H1 (cell line): ENCODE measurements around the gene CLEC16A. TPM values are rescaled to one million over a fixed set of nuclear protein-coding genes. Genes with fewer than 3 reads are reported as not detected.
A peak's percentile ranks its signal among the peaks of the same experiment; 100 is the strongest.

Source experiments
- CTCF ChIA-PET: fragments of 300-600 bp; sonication (Branson Sonifier 250); formaldehyde crosslinking; loops from one replicate; lab custom pipeline; 2021; ENCODE audit not compliant: partially characterized antibody; lab: Charles Lee
- POLR2A ChIA-PET: fragments of 300-600 bp; sonication (Branson Sonifier 250); formaldehyde crosslinking; loops from one replicate; lab custom pipeline; 2021; ENCODE audit warnings: inconsistent platforms; ENCODE audit not compliant: partially characterized antibody; lab: Charles Lee
- DNase-seq, 2 experiments: peaks; one replicate each; pipeline versions ENCODE4 v3.0.0 to v3.0.0-alpha.2; 2010 to 2022; ENCODE audit warnings: low spot score in 2 of 2, low read depth in 1 of 2, mixed read lengths in 1 of 2
- FAIRE-seq: peaks from 2 replicates; lab custom pipeline; 2011; peaks lifted over from hg19 to GRCh38; lab: Jason Lieb, UNC
- H2AFZ ChIP-seq: 2 replicates; pipeline ENCODE4 v1.8.1; 2012; ENCODE audit warnings: low read length, inconsistent platforms
- H2AK5ac ChIP-seq: 2 replicates; pipeline ENCODE4 v1.6.1; 2013; ENCODE audit warnings: low read depth, low read length
- H2BK120ac ChIP-seq: replicated peaks from 2 replicates; pipeline ENCODE3; 2013; ENCODE audit warnings: low read depth, low read length, inconsistent platforms
- H2BK12ac ChIP-seq: 2 replicates; pipeline ENCODE4 v1.6.1; 2013; ENCODE audit warnings: low read depth, low read length
- H2BK15ac ChIP-seq: 2 replicates; pipeline ENCODE4 v1.6.1; 2013; ENCODE audit warnings: low read length
- H2BK20ac ChIP-seq: 2 replicates; pipeline ENCODE4 v1.6.1; 2013; ENCODE audit warnings: low read length
- H2BK5ac ChIP-seq: 2 replicates; pipeline ENCODE4 v1.6.1; 2013; ENCODE audit warnings: low read depth, low read length
- H3K14ac ChIP-seq: 2 replicates; pipeline ENCODE4 v1.6.1; 2013; ENCODE audit warnings: inconsistent platforms; ENCODE audit not compliant: insufficient read length
- H3K18ac ChIP-seq: 2 replicates; pipeline ENCODE4 v1.6.1; 2013; ENCODE audit warnings: low read length; ENCODE audit errors: extremely low read depth
- H3K23ac ChIP-seq: 2 replicates; pipeline ENCODE4 v1.6.1; 2013; ENCODE audit warnings: inconsistent platforms; ENCODE audit not compliant: insufficient read length
- H3K23me2 ChIP-seq: 2 replicates; pipeline ENCODE4 v1.6.1; 2013; ENCODE audit warnings: low read depth, low read length
- H3K27ac ChIP-seq: 2 replicates; pipeline ENCODE4 v1.6.1; 2011; ENCODE audit warnings: low read depth, low read length, inconsistent platforms
- H3K27me3 ChIP-seq, 4 experiments: replicated peaks in 1 of 4; 1 replicate in 1 of 4; 2 replicates in 3 of 4; pipeline versions ENCODE4 v1.6.1 to v1.8.1; 2011 to 2013; ENCODE audit warnings: low read length in 3 of 4, mild to moderate bottlenecking in 3 of 4, inconsistent platforms in 2 of 4, mixed read lengths in 2 of 4, moderate library complexity in 1 of 4; ENCODE audit not compliant: control insufficient read depth in 3 of 4, insufficient read depth in 3 of 4; ENCODE audit errors: extremely low read depth in 1 of 4
- H3K36me3 ChIP-seq, 4 experiments: 2 replicates each; pipeline versions ENCODE4 v1.6.1 to v1.8.1; 2011 to 2013; ENCODE audit warnings: mild to moderate bottlenecking in 4 of 4, low read length in 3 of 4, moderate library complexity in 2 of 4, control low read depth in 1 of 4, inconsistent platforms in 1 of 4; ENCODE audit not compliant: insufficient read depth in 4 of 4, control insufficient read depth in 2 of 4
- H3K4ac ChIP-seq: replicated peaks from 2 replicates; pipeline ENCODE3; 2013; ENCODE audit warnings: low read length, low read depth, mixed read lengths, inconsistent platforms; ENCODE audit not compliant: insufficient read length
- H3K4me1 ChIP-seq, 4 experiments: replicated peaks in 1 of 4; 1 replicate in 1 of 4; 2 replicates in 3 of 4; pipeline versions ENCODE4 v1.6.1 to v1.8.1; 2011 to 2013; ENCODE audit warnings: low read length in 3 of 4, inconsistent platforms in 2 of 4, mixed read lengths in 1 of 4; ENCODE audit not compliant: insufficient read depth in 4 of 4, control insufficient read depth in 3 of 4
- H3K4me2 ChIP-seq, 2 experiments: 2 replicates each; pipeline versions ENCODE4 v1.6.1 to v1.8.1; 2011 to 2013; ENCODE audit warnings: low read depth in 2 of 2, low read length in 2 of 2, control low read depth in 1 of 2, inconsistent platforms in 1 of 2, mild to moderate bottlenecking in 1 of 2; ENCODE audit not compliant: insufficient read depth in 1 of 2
- H3K4me3 ChIP-seq, 4 experiments: fragments of 200-600, 300-600 bp in 1 of 4; sonication (generic), shearing (Covaris generic), sonication (Bioruptor Twin) in 1 of 4; 2 replicates each; pipeline versions ENCODE4 v1.5.1 to v1.8.1; 2011 to 2016; ENCODE audit warnings: low read length in 4 of 4, low read depth in 3 of 4, control low read depth in 2 of 4, inconsistent platforms in 2 of 4, mild to moderate bottlenecking in 2 of 4, mixed read lengths in 1 of 4, moderate library complexity in 1 of 4; ENCODE audit not compliant: insufficient read depth in 2 of 4; ENCODE audit errors: extremely low read depth in 1 of 4
- H3K56ac ChIP-seq: replicated peaks from 2 replicates; pipeline ENCODE3; 2013; ENCODE audit warnings: low read depth, mild to moderate bottlenecking, mixed read lengths, low read length, inconsistent platforms; ENCODE audit not compliant: insufficient read length
- H3K79me1 ChIP-seq: 2 replicates; pipeline ENCODE4 v1.6.1; 2013; ENCODE audit warnings: low read depth, low read length, control low read depth
- H3K79me2 ChIP-seq, 2 experiments: 2 replicates each; pipeline versions ENCODE4 v1.6.1 to v1.8.1; 2012 to 2013; ENCODE audit warnings: low read length in 2 of 2, mild to moderate bottlenecking in 2 of 2, inconsistent platforms in 1 of 2; ENCODE audit not compliant: insufficient read depth in 2 of 2, control insufficient read depth in 1 of 2
- H3K9ac ChIP-seq, 4 experiments: replicated peaks in 1 of 4; 1 replicate in 1 of 4; 2 replicates in 3 of 4; pipeline versions ENCODE4 v1.6.1 to v1.8.1; 2011 to 2013; ENCODE audit warnings: low read depth in 3 of 4, low read length in 3 of 4, control low read depth in 2 of 4, mild to moderate bottlenecking in 2 of 4, moderate library complexity in 2 of 4, inconsistent platforms in 1 of 4; ENCODE audit errors: extremely low read depth in 1 of 4
- H3K9me3 ChIP-seq, 2 experiments: 2 replicates each; pipeline versions ENCODE4 v1.6.1 to v1.8.1; 2012 to 2013; ENCODE audit warnings: mild to moderate bottlenecking in 2 of 2, moderate library complexity in 2 of 2, control low read depth in 1 of 2, inconsistent platforms in 1 of 2, low read depth in 1 of 2, low read length in 1 of 2, mixed read lengths in 1 of 2; ENCODE audit not compliant: insufficient read depth in 2 of 2
- H4K20me1 ChIP-seq, 2 experiments: replicated peaks in 1 of 2; 2 replicates each; pipeline versions ENCODE3 to v1.8.1; 2011 to 2013; ENCODE audit warnings: inconsistent platforms in 2 of 2, low read length in 2 of 2, mild to moderate bottlenecking in 1 of 2; ENCODE audit not compliant: insufficient read depth in 2 of 2, control insufficient read depth in 1 of 2
- H4K5ac ChIP-seq: 2 replicates; pipeline ENCODE4 v1.6.1; 2013; ENCODE audit warnings: low read length, low read depth, mixed read lengths, inconsistent platforms; ENCODE audit not compliant: insufficient read length
- H4K8ac ChIP-seq: 2 replicates; pipeline ENCODE4 v1.8.0; 2013; ENCODE audit warnings: mild to moderate bottlenecking, moderate library complexity, low read length, inconsistent platforms; ENCODE audit not compliant: insufficient read depth; ENCODE audit errors: extremely low read depth
- H4K91ac ChIP-seq: replicated peaks from 2 replicates; pipeline ENCODE3; 2013; ENCODE audit warnings: low read length, mixed read lengths, inconsistent platforms; ENCODE audit not compliant: insufficient read length
- E2F6 ChIP-seq: IDR thresholded peaks from 2 replicates; pipeline ENCODE4 v1.6.1; 2012; ENCODE audit warnings: inconsistent platforms
- EP300 ChIP-seq, 2 experiments: IDR thresholded peaks; 1 replicate in 1 of 2; 2 replicates in 1 of 2; pipeline ENCODE4 v1.6.1; 2011 to 2012; ENCODE audit warnings: low read depth in 2 of 2, low read length in 2 of 2, mild to moderate bottlenecking in 2 of 2, borderline replicate concordance in 1 of 2, inconsistent platforms in 1 of 2, moderate library complexity in 1 of 2
- GABPA ChIP-seq: IDR thresholded peaks from 2 replicates; pipeline ENCODE4 v1.6.1; 2011; ENCODE audit warnings: mild to moderate bottlenecking, low read length, moderate library complexity, borderline replicate concordance; ENCODE audit not compliant: insufficient read depth
- KDM4A ChIP-seq: IDR thresholded peaks from one replicate; pipeline ENCODE4 v1.7.1; 2012; ENCODE audit warnings: low read depth, mild to moderate bottlenecking, moderate library complexity, low read length, inconsistent platforms; ENCODE audit not compliant: severe bottlenecking
- KDM5A ChIP-seq: fragments of 200-600 bp; IDR thresholded peaks from 2 replicates; pipeline ENCODE4 v1.7.1; 2012; ENCODE audit warnings: mild to moderate bottlenecking, low read length, inconsistent platforms, mixed read lengths
- POLR2AphosphoS5 ChIP-seq: IDR thresholded peaks from 2 replicates; pipeline ENCODE4 v1.6.1; 2011; ENCODE audit warnings: low read depth, low read length
- RAD21 ChIP-seq, 2 experiments: IDR thresholded peaks in 1 of 2; conservative IDR thresholded peaks in 1 of 2; 2 replicates each; pipeline ENCODE4 v1.6.1; 2011; ENCODE audit warnings: low read depth in 2 of 2, low read length in 2 of 2, improper control_type of control experiment in 1 of 2, inconsistent platforms in 1 of 2, mild to moderate bottlenecking in 1 of 2, moderate library complexity in 1 of 2
- SUZ12 ChIP-seq: fragments of 200-600 bp; sonication (generic); IDR thresholded peaks from 2 replicates; pipeline ENCODE4 v1.6.1; 2012; ENCODE audit warnings: mild to moderate bottlenecking, inconsistent platforms, low read length, moderate library complexity, mixed read lengths
- YY1 ChIP-seq: IDR thresholded peaks from 2 replicates; pipeline ENCODE4 v1.6.1; 2011; ENCODE audit warnings: low read depth, mild to moderate bottlenecking, low read length
- WGBS, 2 experiments: shearing (Covaris generic) in 1 of 2; methylation state at CpG; one replicate each; pipeline versions ENCODE4 v1.1.6 to v1.1.7; 2013 to 2015; ENCODE audit warnings: low lambda C conversion rate in 2 of 2, mixed read lengths in 2 of 2, inconsistent platforms in 1 of 2, low coverage in 1 of 2, missing lambda C conversion rate in 1 of 2; ENCODE audit not compliant: insufficient replicate concordance in 2 of 2, insufficient coverage in 1 of 2, insufficient read length in 1 of 2; ENCODE audit errors: extremely low coverage in 1 of 2, missing lambda C conversion rate in 1 of 2; 5-methylcytosine and 5-hydroxymethylcytosine counted together
- polyA plus RNA-seq, 7 experiments: library from polyadenylated mRNA; depleted of rRNA in 3 of 7; stranded (reverse) in 5 of 7; unstranded in 2 of 7; fragments of >200 nt in 5 of 7; fragments of 200-250 nt in 2 of 7; gene quantifications; 1 replicate in 5 of 7; 2 replicates in 1 of 7; 4 replicates in 1 of 7; pipeline versions ENCODE4 v1.2.1 to v1.2.3, GENCODE V29; 2011 to 2013; ENCODE audit warnings: missing spikeins in 2 of 7, mixed read lengths in 2 of 7
- total RNA-seq: library from RNA; stranded (reverse); fragmentation: NEBNext Ultra II Directional; extraction: Animal tissue kit (Norgen Biotek cat#: 25700); gene quantifications from 2 replicates; pipeline ENCODE4 v1.2.1, GENCODE V29; 2021

Gene CLEC16A
- total and polyA plus RNA-seq, 2 of the 8 experiments (the other 6 are each of a cell fraction or from before 2014, with no cell fraction given): 7.6 to 19.3 TPM

- H4K8ac ChIP-seq: no peak overlapping the region
- TF ChIP-seq KDM5A: no peak
- peak; percentile 34; the same call in 1 of the 2 replicates for TF ChIP-seq GABPA
- peak; percentile 92 to 94 for TF ChIP-seq RAD21 (IDR thresholded peaks at IDR 0.05 in 1 of 2, conservative IDR thresholded peaks at IDR 0.05 in 1 of 2; ENCODE audit: low read depth in 2 of 2, low read length in 2 of 2)
- TF ChIP-seq POLR2AphosphoS5: no peak
- TF ChIP-seq EP300 (IDR thresholded peaks at IDR 0.05; ENCODE audit: borderline replicate concordance in 1 of 2, low read depth in 2 of 2, low read length in 2 of 2): no peak
- peak; percentile 61; the same call in 1 of the 2 replicates for TF ChIP-seq YY1
- TF ChIP-seq SUZ12: no peak
- TF ChIP-seq KDM4A: no peak
- no peak for TF ChIP-seq E2F6
Measured at GRCh38 chr16:10964039-10964890, 19.9 kb downstream of the CLEC16A start.

More at GRCh38 chr16:10964039-10964890, 19.9 kb downstream of the CLEC16A start:
- Histone ChIP-seq H3K23ac (no peak overlapping the region), H3K9me3 (no peaks in the 10 kb centered on the region), H3K36me3 (peaks cover 0 to 10% (median 2%) of the 10 kb centered on the region in 4 experiments; a peak in 3 of 8 replicates), H3K4me2 (no peak overlapping the region), H3K14ac (no peak overlapping the region), H2AK5ac (no peak overlapping the region), H2BK15ac (no peak overlapping the region), H3K4me1 (peaks cover 0 to 4% (median 2%) of the 10 kb centered on the region in 4 experiments; a peak in 4 of 7 replicates), H3K9ac (no peak overlapping the region), H3K79me1 (0 out of 2 replicates have a peak, but pooled peaks cover 2% of the 10 kb centered on the region), H3K4me3 (no peak overlapping the region), H4K5ac (no peak overlapping the region), H3K27me3 (no peaks in the 10 kb centered on the region), H3K79me2 (no peaks in the 10 kb centered on the region), H3K56ac (no peak overlapping the region), H3K18ac (no peak overlapping the region), H2BK5ac (no peak overlapping the region), H2BK20ac (no peak overlapping the region), H3K4ac (no peak overlapping the region), H4K20me1 (peaks cover 0 to 2% of the 10 kb centered on the region in 2 experiments), H3K23me2 (no peaks in the 10 kb centered on the region), H2AFZ (no peak overlapping the region), H2BK120ac (no peak overlapping the region), H4K91ac (no peak overlapping the region), H3K27ac (no peak overlapping the region), H2BK12ac (no peak overlapping the region)
- ChIA-PET CTCF (interaction anchor here (0.5 to 8.0 kb wide), 52 partner anchors 11 to 747 kb away, joined by 3 to 117 read pairs (median 4); partner anchors contain the start of gene SOCS1), POLR2A (interaction anchor here (0.6 to 2.8 kb wide), 4 partner anchors 11 to 511 kb away, joined by 3 to 11 read pairs (median 3); no protein-coding TSS in a partner anchor)
- 56% methylated on average over 20 of the region's 20 CpGs; no CpG with 5 or more reads in 1 of the 2 experiments for WGBS, 2 experiments
- FAIRE-seq (no peak), DNase-seq (peak in 1 of 2 experiments; percentile 89)
